Left lung (tissue), 10 donors: ENCODE results near the gene NUDT22. TPM values are rescaled to one million over a fixed set of nuclear protein-coding genes. Genes with fewer than 3 reads are reported as not detected.
A peak's percentile ranks its signal among the peaks of the same experiment; 100 is the strongest.

Experiments used
- ATAC-seq: fragments of 200-7000 bp; cut with Tn5 transposase; one replicate; pipeline ENCODE4 v1.9.1; 2020; ENCODE audit warnings: moderate library complexity
- DNase-seq, 4 donors: peaks; one replicate each; pipeline ENCODE4 v3.0.0-alpha.2; 2013 to 2020
- H3K27ac ChIP-seq, 2 donors: fragments of 200-600 bp; sonication (generic) in 1 of 2; one replicate each; pipeline versions ENCODE4 v1.5.0 to v1.8.0; 2020 to 2021
- H3K27me3 ChIP-seq, 2 donors: fragments of 200-600 bp; sonication (generic) in 1 of 2; one replicate each; pipeline versions ENCODE4 v1.5.0 to v1.8.0; 2020 to 2021
- H3K36me3 ChIP-seq, 2 donors: fragments of 200-600 bp; sonication (generic) in 1 of 2; one replicate each; pipeline versions ENCODE4 v1.5.0 to v1.8.0; 2020 to 2021
- H3K4me1 ChIP-seq, 2 donors: fragments of 200-600 bp; one replicate each; pipeline ENCODE4 v1.8.0; 2021
- H3K4me3 ChIP-seq, 2 donors: fragments of 200-600 bp; sonication (generic) in 1 of 2; one replicate each; pipeline versions ENCODE4 v1.5.0 to v1.8.0; 2020 to 2021; ENCODE audit warnings: mild to moderate bottlenecking in 1 of 2
- H3K9me3 ChIP-seq, 2 donors: fragments of 200-600 bp; sonication (generic) in 1 of 2; one replicate each; pipeline versions ENCODE4 v1.5.0 to v1.8.0; 2020 to 2021
- intact Hi-C, 2 donors: fragments of 100-400 bp; cut with DNase I; formaldehyde crosslinking; loops; one replicate each; pipeline versions ENCODE4 v1.11.2 to v1.14.2; 2022
- polyA plus RNA-seq, 6 donors: library from polyadenylated mRNA; unstranded; fragments of 120-200 nt; gene quantifications; one replicate each; pipeline ENCODE4 v1.2.1, GENCODE V29; 2013; ENCODE audit not compliant: insufficient read length in 6 of 6
- total RNA-seq, 2 donors: library from RNA; stranded (reverse); fragmentation: NEBNext Ultra II Directional; extraction: Animal tissue kit (Norgen Biotek cat#: 25700); gene quantifications; one replicate each; pipeline ENCODE4 v1.2.1, GENCODE V29; 2021
- TF ChIP-seq, protein P1 (sequence below), 2 donors: fragments of 200-600 bp; sonication (generic) in 1 of 2; IDR thresholded peaks; one replicate each; pipeline versions ENCODE4 v1.5.0 to v1.8.0; 2021; ENCODE audit warnings: antibody characterized with exemption in 2 of 2
- donor health status: DM: no; HTN: yes; CAD: no.
- donor health status: DM: no; HTN: no; CAD: no.

The NUDT22 gene
- total and polyA plus RNA-seq, 8 donors = 17.1 to 54.3 (median 23.6) TPM

DNA sequence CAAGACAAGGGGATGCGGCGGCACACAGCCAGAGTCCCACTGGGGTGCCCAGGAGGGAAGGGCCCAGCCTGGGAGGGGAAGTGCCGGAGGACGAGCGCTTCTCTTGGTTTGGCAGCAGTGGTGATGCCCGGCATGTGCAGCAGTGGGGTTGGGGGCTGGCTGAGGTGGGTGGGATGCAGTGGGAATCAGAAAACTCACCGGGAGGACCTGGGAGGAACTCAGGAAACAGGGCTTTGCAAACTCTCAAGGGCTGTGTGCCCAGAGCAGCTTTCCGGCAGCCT is 16.6 kb upstream of the NUDT22 start:
- ATAC-seq (no peak), DNase-seq (peak in 1 of 4 donors; percentile 81)
- Histone ChIP-seq H3K36me3 (peaks cover 0 to 82% of the 10 kb centered on the region in 2 donors), H3K27me3 (no peaks in the 10 kb centered on the region), H3K27ac (peak overlapping the region in 1 of 2 donors; percentile 94), H3K9me3 (no peaks in the 10 kb centered on the region), H3K4me3 (peak overlapping the region in 1 of 2 donors; percentile 65), H3K4me1 (peaks cover 2 to 61% of the 10 kb centered on the region in 2 donors)
- intact Hi-C loops = no loop called here
- TF ChIP-seq, protein P1, sequence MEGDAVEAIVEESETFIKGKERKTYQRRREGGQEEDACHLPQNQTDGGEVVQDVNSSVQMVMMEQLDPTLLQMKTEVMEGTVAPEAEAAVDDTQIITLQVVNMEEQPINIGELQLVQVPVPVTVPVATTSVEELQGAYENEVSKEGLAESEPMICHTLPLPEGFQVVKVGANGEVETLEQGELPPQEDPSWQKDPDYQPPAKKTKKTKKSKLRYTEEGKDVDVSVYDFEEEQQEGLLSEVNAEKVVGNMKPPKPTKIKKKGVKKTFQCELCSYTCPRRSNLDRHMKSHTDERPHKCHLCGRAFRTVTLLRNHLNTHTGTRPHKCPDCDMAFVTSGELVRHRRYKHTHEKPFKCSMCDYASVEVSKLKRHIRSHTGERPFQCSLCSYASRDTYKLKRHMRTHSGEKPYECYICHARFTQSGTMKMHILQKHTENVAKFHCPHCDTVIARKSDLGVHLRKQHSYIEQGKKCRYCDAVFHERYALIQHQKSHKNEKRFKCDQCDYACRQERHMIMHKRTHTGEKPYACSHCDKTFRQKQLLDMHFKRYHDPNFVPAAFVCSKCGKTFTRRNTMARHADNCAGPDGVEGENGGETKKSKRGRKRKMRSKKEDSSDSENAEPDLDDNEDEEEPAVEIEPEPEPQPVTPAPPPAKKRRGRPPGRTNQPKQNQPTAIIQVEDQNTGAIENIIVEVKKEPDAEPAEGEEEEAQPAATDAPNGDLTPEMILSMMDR (IDR thresholded peaks at IDR 0.05) = no peak

DNA sequence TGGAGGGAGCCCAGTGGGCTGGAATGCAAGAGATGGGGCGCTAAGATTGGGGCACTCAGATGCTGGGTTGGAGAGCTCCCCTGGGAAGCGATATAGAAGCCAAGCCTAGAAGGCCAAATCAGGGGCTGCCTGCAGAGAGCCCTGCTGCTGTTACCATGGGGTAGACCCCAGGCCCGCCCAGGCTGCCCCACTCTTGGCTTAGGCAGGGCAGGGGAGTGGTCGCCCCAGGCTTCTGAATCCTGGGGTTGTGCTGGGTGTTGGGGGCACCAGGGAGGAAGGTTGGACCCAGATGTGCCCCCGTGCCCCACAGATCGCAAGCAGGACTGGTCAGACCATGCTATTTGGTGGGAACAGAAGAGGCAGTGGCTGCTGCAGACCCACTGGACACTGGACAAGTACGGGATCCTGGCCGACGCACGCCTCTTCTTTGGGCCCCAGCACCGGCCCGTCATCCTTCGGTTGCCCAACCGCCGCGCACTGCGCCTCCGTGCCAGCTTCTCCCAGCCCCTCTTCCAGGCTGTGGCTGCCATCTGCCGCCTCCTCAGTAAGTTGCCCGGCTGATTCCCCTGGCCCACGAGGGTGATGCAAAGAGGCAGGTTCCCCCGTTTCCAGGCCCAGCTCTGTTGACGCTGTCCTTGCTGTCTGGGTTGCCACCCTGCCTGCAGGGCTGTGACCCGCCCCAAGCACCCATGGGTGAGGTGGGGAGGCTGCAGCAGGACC is 15.6 kb upstream of the NUDT22 start:
- Histone ChIP-seq H3K27ac (no peak overlapping the region), H3K4me1 (peaks cover 2 to 51% of the 10 kb centered on the region in 2 donors), H3K36me3 (peaks cover 0 to 83% of the 10 kb centered on the region in 2 donors), H3K4me3 (no peak overlapping the region), H3K27me3 (no peaks in the 10 kb centered on the region), H3K9me3 (no peaks in the 10 kb centered on the region)
- intact Hi-C loops = no loop called here
- ATAC-seq (no peak), DNase-seq (peak in 1 of 4 donors; percentile 68)
- TF ChIP-seq, protein P1 (IDR thresholded peaks at IDR 0.05) = no peak

DNA sequence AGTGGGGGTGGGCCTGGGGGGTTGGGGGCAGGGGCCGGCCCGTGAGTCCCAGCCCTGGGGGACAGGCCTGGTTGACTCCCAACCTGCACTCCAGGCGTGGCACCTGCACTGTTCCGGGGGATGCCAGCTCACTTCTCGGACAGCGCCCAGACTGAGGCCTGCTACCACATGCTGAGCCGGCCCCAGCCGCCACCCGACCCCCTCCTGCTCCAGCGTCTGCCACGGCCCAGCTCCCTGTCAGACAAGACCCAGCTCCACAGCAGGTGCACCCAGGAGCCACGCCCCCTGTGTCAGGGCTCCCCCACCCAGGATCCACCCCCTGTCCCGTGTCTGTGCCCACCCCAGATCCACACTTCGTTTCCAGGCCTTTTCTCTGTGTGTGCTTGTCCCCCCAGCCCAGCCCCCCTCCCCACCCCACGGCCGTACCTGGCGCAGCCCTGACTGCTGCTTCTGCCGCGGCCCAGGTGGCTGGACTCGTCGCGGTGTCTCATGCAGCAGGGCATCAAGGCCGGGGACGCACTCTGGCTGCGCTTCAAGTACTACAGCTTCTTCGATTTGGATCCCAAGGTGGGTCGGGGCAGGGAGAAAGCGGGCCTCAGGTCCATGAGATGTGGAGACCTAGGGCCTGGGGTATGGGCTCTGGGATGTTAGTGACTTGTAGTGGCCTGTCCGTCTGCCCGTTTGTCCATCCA is 14.7 kb upstream of the NUDT22 start:
- ATAC-seq (no peak), DNase-seq (peak in 1 of 4 donors; percentile 75)
- TF ChIP-seq, protein P1 (IDR thresholded peaks at IDR 0.05) = no peak
- H3K27ac ChIP-seq = peak overlapping the region in 1 of 2 donors; percentile 13
- H3K9me3 ChIP-seq = no peaks in the 10 kb centered on the region
- no peaks in the 10 kb centered on the region for H3K27me3 ChIP-seq
- peaks cover 0 to 85% of the 10 kb centered on the region in 2 donors for H3K36me3 ChIP-seq
- intact Hi-C loops = no loop called here
- no peak overlapping the region for H3K4me3 ChIP-seq
- H3K4me1 ChIP-seq = peaks cover 2 to 43% of the 10 kb centered on the region in 2 donors

DNA sequence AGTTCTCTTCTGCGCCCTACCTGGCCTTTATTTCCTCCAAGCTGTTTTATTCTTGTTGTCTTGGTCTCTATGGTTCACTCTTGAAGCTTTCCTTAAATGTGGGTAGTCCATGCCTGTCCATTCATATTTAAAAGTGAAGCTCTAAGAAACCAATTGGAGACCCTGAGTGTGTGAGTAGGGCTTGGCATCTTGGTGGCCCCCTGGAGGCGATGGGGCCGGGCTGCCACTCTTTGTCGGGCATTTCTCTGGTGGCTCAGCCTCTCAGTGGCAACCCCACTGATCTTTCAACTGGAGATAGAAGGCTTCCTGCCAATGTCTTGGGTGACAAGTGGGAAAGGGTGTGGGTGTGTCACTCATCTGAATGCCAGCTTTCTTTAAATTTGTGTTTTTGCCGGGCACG is 9.2 kb upstream of the NUDT22 start:
- Histone ChIP-seq H3K27ac (no peak overlapping the region), H3K4me3 (no peak overlapping the region), H3K36me3 (peaks cover 0 to 97% of the 10 kb centered on the region in 2 donors), H3K27me3 (no peaks in the 10 kb centered on the region), H3K9me3 (no peaks in the 10 kb centered on the region), H3K4me1 (peaks cover 0 to 3% of the 10 kb centered on the region in 2 donors)
- ATAC-seq = no peak
- no peak for DNase-seq
- intact Hi-C loops = no loop called here
- TF ChIP-seq, protein P1 (IDR thresholded peaks at IDR 0.05) = no peak

DNA sequence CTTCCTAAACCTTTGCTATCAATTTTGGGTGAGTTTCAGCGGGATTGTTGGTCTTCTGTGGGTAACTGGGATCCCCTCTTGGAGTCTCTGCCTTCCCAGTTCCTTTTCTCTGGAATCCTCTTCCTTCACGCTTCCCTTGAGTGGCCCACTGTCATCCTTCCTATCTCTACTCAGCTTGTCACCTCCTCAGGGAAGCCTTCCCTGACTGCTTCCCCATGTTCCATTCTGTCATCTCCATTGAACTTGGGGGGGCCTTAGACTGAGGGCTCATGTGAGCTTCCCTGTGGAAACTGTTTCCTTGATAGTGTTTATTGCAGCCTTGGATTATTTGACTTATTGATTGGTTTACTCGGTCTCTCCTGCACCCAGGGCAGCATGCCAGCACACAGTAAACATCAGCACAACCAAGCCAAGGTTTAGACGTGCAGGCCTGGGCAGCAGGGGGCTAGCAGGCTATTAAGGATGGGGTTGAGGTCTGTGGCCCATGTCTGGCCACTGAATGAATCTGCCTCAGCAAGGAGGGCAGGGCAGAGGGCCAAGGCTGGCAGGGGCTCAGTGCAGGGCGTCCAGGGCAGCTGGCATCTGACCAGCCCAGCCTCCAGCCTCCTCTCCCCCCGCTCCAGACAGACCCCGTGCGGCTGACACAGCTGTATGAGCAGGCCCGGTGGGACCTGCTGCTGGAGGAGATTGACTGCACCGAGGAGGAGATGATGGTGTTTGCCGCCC is 7.3 kb upstream of the NUDT22 start:
- TF ChIP-seq, protein P1 (IDR thresholded peaks at IDR 0.05) = no peak
- no peak overlapping the region for H3K4me3 ChIP-seq
- no peaks in the 10 kb centered on the region for H3K4me1 ChIP-seq
- H3K36me3 ChIP-seq = peaks cover 0 to 98% of the 10 kb centered on the region in 2 donors
- intact Hi-C loops = no loop called here
- ATAC-seq = no peak
- H3K27ac ChIP-seq = no peak overlapping the region
- H3K9me3 ChIP-seq = no peaks in the 10 kb centered on the region
- peak in 1 of 4 donors; percentile 20 for DNase-seq
- H3K27me3 ChIP-seq = no peaks in the 10 kb centered on the region
